Measurements from ENCODE around the gene WDPCP.

- no peak for TF ChIP-seq EP300 (IDR thresholded peaks at IDR 0.05)
- TF ChIP-seq CTCF (IDR thresholded peaks at IDR 0.05) = no peak
These were observed 32.3 kb downstream of the WDPCP start for GRCh38 chr2:63555931-63556330.

All from ovary (tissue), 3 donors.